IMR-90 (cell line): Measurements from ENCODE around the gene ZNF524. TPM values are rescaled to one million over a fixed set of nuclear protein-coding genes. Genes with fewer than 3 reads are reported as not detected.

Experiments
- ATAC-seq: fragments of 200-7000 bp; cut with Tn5 transposase; 2 replicates; pipeline ENCODE4 v1.9.1; 2020; ENCODE audit warnings: low read depth, mild to moderate bottlenecking, moderate library complexity
- BruUV-seq: library from RNA; stranded (reverse); fragments of 400-500 nt; replicated peaks from 2 replicates; lab custom pipeline; 2021; lab: Mats Ljungman, UMichigan
- CTCF ChIA-PET: fragments of 300-600 bp; formaldehyde crosslinking; extraction: SDS; loops from one replicate; lab custom pipeline; 2021; ENCODE audit warnings: antibody characterized with exemption; lab: Yijun Ruan, JAX
- POLR2A ChIA-PET: fragments of 300-600 bp; sonication (Branson Sonifier 250); formaldehyde crosslinking; loops from one replicate; lab custom pipeline; 2022; ENCODE audit warnings: antibody characterized with exemption; ENCODE audit not compliant: unreplicated experiment; lab: Charles Lee
- DNase-seq: peaks from one replicate; pipeline ENCODE4 v3.0.0; 2013
- H2AFZ ChIP-seq: replicated peaks from 2 replicates; pipeline ENCODE3; 2013; ENCODE audit warnings: low read length, mild to moderate bottlenecking; ENCODE audit not compliant: poor library complexity
- H2AK5ac ChIP-seq: 2 replicates; pipeline ENCODE4 v1.6.1; 2013; ENCODE audit warnings: low read depth, low read length, inconsistent platforms
- H2AK9ac ChIP-seq: replicated peaks from 2 replicates; pipeline ENCODE3; 2013; ENCODE audit warnings: mild to moderate bottlenecking, low read depth, low read length, moderate library complexity; ENCODE audit not compliant: poor library complexity
- H2BK120ac ChIP-seq: 2 replicates; pipeline ENCODE4 v1.6.1; 2013; ENCODE audit warnings: low read depth, low read length, inconsistent platforms
- H2BK15ac ChIP-seq: 3 replicates; pipeline ENCODE4 v1.6.1; 2013; ENCODE audit warnings: low read depth, low read length, inconsistent platforms
- H2BK20ac ChIP-seq: 2 replicates; pipeline ENCODE4 v1.6.1; 2013; ENCODE audit warnings: low read depth, mild to moderate bottlenecking, inconsistent platforms, low read length, moderate library complexity
- H2BK5ac ChIP-seq: 2 replicates; pipeline ENCODE4 v1.6.1; 2013; ENCODE audit warnings: mild to moderate bottlenecking, low read depth, low read length, inconsistent platforms; ENCODE audit not compliant: poor library complexity, severe bottlenecking
- H3K14ac ChIP-seq: replicated peaks from 2 replicates; pipeline ENCODE4 v1.6.1; 2013; ENCODE audit warnings: low read depth, low read length, inconsistent platforms
- H3K18ac ChIP-seq: 2 replicates; pipeline ENCODE4 v1.6.1; 2013; ENCODE audit warnings: low read depth, low read length, control low read depth
- H3K23ac ChIP-seq: 2 replicates; pipeline ENCODE4 v1.6.1; 2013; ENCODE audit warnings: low read depth, low read length, inconsistent platforms
- H3K27ac ChIP-seq: 2 replicates; pipeline ENCODE4 v1.5.1; 2013; ENCODE audit warnings: mild to moderate bottlenecking, control low read depth, low read length; ENCODE audit not compliant: insufficient read depth
- H3K27me3 ChIP-seq: 2 replicates; pipeline ENCODE4 v1.6.1; 2013; ENCODE audit warnings: low read length; ENCODE audit not compliant: control insufficient read depth, insufficient read depth
- H3K36me3 ChIP-seq: 2 replicates; pipeline ENCODE4 v1.6.1; 2013; ENCODE audit warnings: low read length, mixed read lengths; ENCODE audit not compliant: control insufficient read depth, insufficient read depth
- H3K4ac ChIP-seq: 2 replicates; pipeline ENCODE4 v1.6.1; 2013; ENCODE audit warnings: low read depth, low read length, inconsistent platforms
- H3K4me1 ChIP-seq: 2 replicates; pipeline ENCODE4 v1.6.1; 2013; ENCODE audit warnings: low read length, mixed read lengths; ENCODE audit not compliant: control insufficient read depth, insufficient read depth
- H3K4me2 ChIP-seq: 2 replicates; pipeline ENCODE4 v1.6.1; 2013; ENCODE audit warnings: low read depth, mild to moderate bottlenecking, control low read depth, low read length, moderate library complexity
- H3K4me3 ChIP-seq: 2 replicates; pipeline ENCODE4 v1.5.1; 2013; ENCODE audit warnings: low read depth, mild to moderate bottlenecking, control low read depth, low read length, moderate library complexity; ENCODE audit not compliant: insufficient read depth
- H3K56ac ChIP-seq: 2 replicates; pipeline ENCODE4 v1.6.1; 2013; ENCODE audit warnings: low read length, inconsistent platforms; ENCODE audit not compliant: insufficient read depth; ENCODE audit errors: extremely low read depth
- H3K79me1 ChIP-seq, 2 experiments: 2 replicates each; pipeline ENCODE4 v1.6.1; 2013; ENCODE audit warnings: low read length in 2 of 2, inconsistent platforms in 1 of 2, low read depth in 1 of 2
- H3K9ac ChIP-seq: 2 replicates; pipeline ENCODE4 v1.6.1; 2013; ENCODE audit warnings: low read depth, low read length, control low read depth
- H3K9me1 ChIP-seq: 2 replicates; pipeline ENCODE4 v1.6.1; 2013; ENCODE audit warnings: low read length, inconsistent platforms; ENCODE audit not compliant: insufficient read depth
- H3K9me3 ChIP-seq: 2 replicates; pipeline ENCODE4 v1.6.1; 2013; ENCODE audit warnings: low read length; ENCODE audit not compliant: control insufficient read depth, insufficient read depth
- H4K20me1 ChIP-seq: 2 replicates; pipeline ENCODE4 v1.6.1; 2013; ENCODE audit warnings: low read length, inconsistent platforms; ENCODE audit not compliant: insufficient read depth
- H4K5ac ChIP-seq: 2 replicates; pipeline ENCODE4 v1.6.1; 2013; ENCODE audit warnings: mild to moderate bottlenecking, low read depth, low read length, control low read depth
- H4K8ac ChIP-seq, 2 experiments: 2 replicates each; pipeline ENCODE4 v1.6.1; 2013; ENCODE audit warnings: low read depth in 2 of 2, low read length in 2 of 2, control low read depth in 1 of 2, inconsistent platforms in 1 of 2
- H4K91ac ChIP-seq: 2 replicates; pipeline ENCODE4 v1.6.1; 2013; ENCODE audit warnings: low read depth, low read length, inconsistent platforms; ENCODE audit not compliant: insufficient read depth
- BHLHE40 ChIP-seq: fragments of 150-350 bp; IDR thresholded peaks from 2 replicates; pipeline ENCODE4 v1.6.1; 2016; ENCODE audit warnings: mild to moderate bottlenecking, low read depth, low read length
- CEBPB ChIP-seq: IDR thresholded peaks from 2 replicates; pipeline ENCODE4 v1.6.1; 2012; ENCODE audit warnings: low read depth, low read length, improper control_type of control experiment
- CHD1 ChIP-seq: IDR thresholded peaks from 2 replicates; pipeline ENCODE4 v1.6.1; 2012; ENCODE audit warnings: low read depth, low read length, improper control_type of control experiment
- CTCF ChIP-seq: conservative IDR thresholded peaks from 2 replicates; pipeline ENCODE4 v1.5.1; 2012; ENCODE audit warnings: mild to moderate bottlenecking, low read depth, low read length, improper control_type of control experiment
- ELK1 ChIP-seq: fragments of 150-350 bp; IDR thresholded peaks from 2 replicates; pipeline ENCODE4 v1.6.1; 2016; ENCODE audit warnings: low read depth, mild to moderate bottlenecking, low read length, moderate library complexity, borderline replicate concordance
- FOS ChIP-seq: fragments of 150-350 bp; IDR thresholded peaks from 2 replicates; pipeline ENCODE4 v1.6.1; 2016; ENCODE audit warnings: low read depth, low read length
- MAFK ChIP-seq: IDR thresholded peaks from 2 replicates; pipeline ENCODE4 v1.6.1; 2012; ENCODE audit warnings: low read depth, low read length, improper control_type of control experiment
- MAZ ChIP-seq: IDR thresholded peaks from 2 replicates; pipeline ENCODE4 v1.6.1; 2012; ENCODE audit warnings: low read depth, mild to moderate bottlenecking, low read length, improper control_type of control experiment, moderate library complexity, borderline replicate concordance
- MXI1 ChIP-seq: IDR thresholded peaks from 2 replicates; pipeline ENCODE4 v1.6.1; 2012; ENCODE audit warnings: low read depth, mild to moderate bottlenecking, low read length, moderate library complexity, borderline replicate concordance
- NFE2L2 ChIP-seq: fragments of 150-350 bp; IDR thresholded peaks from 2 replicates; pipeline ENCODE4 v1.6.1; 2016; ENCODE audit warnings: low read depth, mild to moderate bottlenecking, low read length
- POLR2A ChIP-seq: IDR thresholded peaks from 2 replicates; pipeline ENCODE4 v1.6.1; 2012; ENCODE audit warnings: mild to moderate bottlenecking, low read depth, low read length
- RAD21 ChIP-seq: IDR thresholded peaks from 2 replicates; pipeline ENCODE4 v1.6.1; 2012; ENCODE audit warnings: low read length, improper control_type of control experiment
- RCOR1 ChIP-seq: IDR thresholded peaks from 2 replicates; pipeline ENCODE4 v1.6.1; 2012; ENCODE audit warnings: mild to moderate bottlenecking, low read length, improper control_type of control experiment; ENCODE audit not compliant: insufficient replicate concordance
- RFX5 ChIP-seq: IDR thresholded peaks from 2 replicates; pipeline ENCODE4 v1.8.0; 2012; ENCODE audit warnings: low read depth, mild to moderate bottlenecking, low read length, moderate library complexity
- SMC3 ChIP-seq: fragments of 150-350 bp; IDR thresholded peaks from 2 replicates; pipeline ENCODE4 v1.6.1; 2016; ENCODE audit warnings: low read depth, mild to moderate bottlenecking, antibody characterized with exemption, low read length, moderate library complexity
- USF2 ChIP-seq: fragments of 150-350 bp; IDR thresholded peaks from 2 replicates; pipeline ENCODE4 v1.6.1; 2017; ENCODE audit warnings: mild to moderate bottlenecking, antibody characterized with exemption, low read length, low read depth
- WGBS, 2 experiments: methylation state at CpG; one replicate each; pipeline versions ENCODE4 v1.1.5 to v1.1.7; 2013; ENCODE audit warnings: missing lambda C conversion rate in 2 of 2; ENCODE audit not compliant: insufficient read length in 1 of 2; ENCODE audit errors: extremely low coverage in 2 of 2; 5-methylcytosine and 5-hydroxymethylcytosine counted together
- dilution Hi-C: fragments of 300-500 bp; cut with HindIII; formaldehyde crosslinking; loops from one replicate; pipeline ENCODE4 v1.14.3; 2018; ENCODE audit warnings: low sequenced_read_pairs; ENCODE audit not compliant: unreplicated experiment
- in situ Hi-C: fragments of 300-500 bp; cut with MboI; formaldehyde crosslinking; loops from 3 replicates; pipeline ENCODE4 v1.14.3; 2019; ENCODE audit warnings: low sequenced_read_pairs, inconsistent platforms, mixed read lengths
- intact Hi-C: fragments of 100-400 bp; cut with micrococcal nuclease; formaldehyde crosslinking; loops from 2 replicates; pipeline ENCODE4 v1.10.0; 2022
- polyA plus RNA-seq, 3 experiments: library from polyadenylated mRNA; depleted of rRNA; stranded (reverse); fragments of >200 nt; gene quantifications; 2 replicates each; pipeline ENCODE4 v1.2.3, GENCODE V29; 2012; ENCODE audit warnings: low replicate concordance in 1 of 3
- total RNA-seq: library from RNA; depleted of rRNA; stranded (reverse); fragments of >200 nt; gene quantifications from 2 replicates; pipeline ENCODE4 v1.2.3, GENCODE V29; 2012

The ZNF524 gene
- total and polyA plus RNA-seq, 2 of the 4 experiments (the other 2 are of a cell fraction) = 2.3 to 6.6 TPM

GRCh38 chr19:55623130-55623529 is 23.0 kb downstream of the ZNF524 start:
- no peaks in the 10 kb centered on the region for H3K27me3 ChIP-seq
- H3K9me1 ChIP-seq = peaks cover 15% of the 10 kb centered on the region; the same call in 1 of the 2 replicates
- H2AK5ac ChIP-seq = no peak overlapping the region
- no peak overlapping the region for H2BK5ac ChIP-seq
- no peak overlapping the region for H2AK9ac ChIP-seq
- H3K36me3 ChIP-seq = peaks cover 13% of the 10 kb centered on the region; the same call in 1 of the 2 replicates
- H3K4me1 ChIP-seq = peaks cover 13% of the 10 kb centered on the region
- no peak overlapping the region for H3K9ac ChIP-seq
- ChIA-PET CTCF (interaction anchor here (2.0 kb wide), 1 partner anchor 17 kb away, joined by 6 read pairs; no protein-coding TSS in a partner anchor), POLR2A (no interaction called here)
- no peak overlapping the region for H2BK20ac ChIP-seq
- no TSS peak for BruUV-seq
- ATAC-seq (no peak), DNase-seq (no peak)
- intact Hi-C loops (no loop called here), dilution Hi-C loops (no loop called here), in situ Hi-C loops (no loop called here)
- no peak overlapping the region for H3K14ac ChIP-seq
- no peak overlapping the region for H2BK15ac ChIP-seq
- peaks cover 11% of the 10 kb centered on the region; the same call in 1 of the 2 replicates for H4K20me1 ChIP-seq
- no peak overlapping the region for H3K4me2 ChIP-seq
- H4K8ac ChIP-seq = no peak overlapping the region
- no peak overlapping the region for H3K27ac ChIP-seq
- no peak overlapping the region for H4K5ac ChIP-seq
- H3K23ac ChIP-seq = no peak overlapping the region
- no peaks in the 10 kb centered on the region for H3K9me3 ChIP-seq
- WGBS, 2 experiments = 100% methylated on average over 6 of the region's 7 CpGs; no CpG with 5 or more reads in 1 of the 2 experiments
- no peak overlapping the region for H3K18ac ChIP-seq
- H3K56ac ChIP-seq = no peak overlapping the region
- no peak overlapping the region for H3K4me3 ChIP-seq
- H2AFZ ChIP-seq = no peak overlapping the region
- no peak overlapping the region for H4K91ac ChIP-seq
- H3K4ac ChIP-seq = no peak overlapping the region
- H2BK120ac ChIP-seq = no peak overlapping the region
- peaks cover 11 to 41% of the 10 kb centered on the region in 2 experiments for H3K79me1 ChIP-seq
- TF ChIP-seq MAFK (no peak), CEBPB (no peak), NFE2L2 (no peak), FOS (no peak), MXI1 (no peak), RCOR1 (no peak), SMC3 (no peak), RFX5 (no peak), BHLHE40 (no peak), CTCF (no peak), USF2 (no peak), MAZ (no peak), POLR2A (no peak), CHD1 (no peak), RAD21 (no peak), ELK1 (no peak)
